ENCODE data around the gene LRP8.
"Not testable (repeated sequence)": the region's sequence is repeated elsewhere in the genome, so short reads cannot be mapped to it uniquely, and the experiment has no call there.

LRP8 gene

DNA sequence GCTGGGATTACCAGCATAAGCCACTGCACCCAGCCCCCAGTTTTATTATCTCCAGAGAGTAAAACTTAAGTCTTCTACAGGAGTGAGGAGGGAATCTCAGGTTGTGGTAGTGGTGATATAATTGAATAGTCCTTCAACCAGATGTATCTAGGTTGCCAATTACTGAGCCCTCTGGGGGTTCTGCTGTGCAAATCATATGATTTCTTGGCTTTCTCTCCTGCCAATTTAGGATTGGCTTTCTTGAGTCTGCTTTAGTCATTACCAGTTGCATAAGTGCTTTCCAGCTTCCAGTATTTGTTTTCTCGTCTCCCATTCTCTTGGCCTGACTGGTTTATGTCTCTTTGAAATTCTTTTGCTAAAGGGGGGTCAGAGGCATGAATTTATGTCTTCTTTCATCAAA, 120.1 kb downstream of the LRP8 start:
- DNase-seq (ENCODE audit: low spot score), result no peak

DNA sequence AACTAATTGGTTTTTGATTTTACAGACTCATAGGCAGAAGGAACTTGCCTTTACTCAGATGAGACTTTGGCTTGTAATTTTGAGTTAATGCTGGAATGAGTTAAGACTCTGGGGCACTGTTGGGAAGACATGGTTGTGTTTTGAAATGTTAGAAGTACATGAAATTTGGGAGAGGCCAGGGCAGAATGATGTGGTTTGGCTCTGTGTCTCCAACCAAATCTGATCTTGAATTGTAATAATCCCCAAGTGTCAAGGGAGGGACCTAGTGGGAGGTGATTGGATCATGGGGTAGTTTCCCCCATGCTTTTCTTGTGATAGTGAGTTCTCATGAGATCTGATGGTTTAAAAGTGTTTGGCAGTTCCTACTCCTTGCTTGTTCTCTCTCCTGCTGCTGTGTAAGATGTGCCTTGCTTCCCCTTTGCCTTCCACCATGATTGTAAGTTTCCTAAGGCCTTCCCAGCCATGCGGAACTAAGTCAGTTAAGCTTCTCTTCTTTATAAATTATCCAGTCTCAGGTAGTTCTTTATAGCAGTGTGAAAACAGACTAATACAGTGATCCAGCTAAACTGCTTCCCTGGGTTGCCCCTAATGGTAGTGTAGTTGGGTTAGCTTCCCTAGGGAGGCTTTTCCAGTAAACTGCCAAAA, 121.0 kb downstream of the LRP8 start:
- no peak for DNase-seq (ENCODE audit: low spot score)

DNA sequence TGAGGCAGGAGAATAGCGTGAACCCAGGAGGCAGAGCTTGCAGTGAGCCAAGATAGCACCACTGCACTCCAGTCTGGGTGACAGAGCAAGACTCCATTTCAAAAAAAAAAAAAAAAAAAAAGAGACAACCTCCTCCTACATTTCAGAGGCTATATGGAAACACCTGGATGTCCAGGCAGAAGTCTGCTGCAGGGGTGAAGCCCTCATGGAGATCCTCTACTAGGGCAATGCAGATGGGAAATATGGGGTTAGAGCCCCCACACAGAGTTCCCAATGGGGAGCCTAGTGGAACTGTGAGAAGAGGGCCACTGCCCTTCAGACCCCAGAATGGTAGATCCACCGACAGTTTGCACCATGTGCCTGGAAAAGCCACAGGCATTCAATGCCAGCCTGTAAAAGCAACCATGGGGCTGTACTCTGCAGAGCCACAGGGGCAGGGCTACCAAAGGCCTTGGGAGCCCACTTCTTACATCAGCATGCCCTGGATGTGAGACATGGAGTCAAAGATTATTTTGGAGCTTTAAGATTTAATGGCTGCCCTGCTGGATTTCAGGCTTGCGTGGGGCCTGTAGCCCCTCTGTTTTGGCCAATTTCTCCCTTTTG, 121.7 kb downstream of the LRP8 start:
- DNase-seq (ENCODE audit: low spot score), result not testable (repeated sequence)

DNA sequence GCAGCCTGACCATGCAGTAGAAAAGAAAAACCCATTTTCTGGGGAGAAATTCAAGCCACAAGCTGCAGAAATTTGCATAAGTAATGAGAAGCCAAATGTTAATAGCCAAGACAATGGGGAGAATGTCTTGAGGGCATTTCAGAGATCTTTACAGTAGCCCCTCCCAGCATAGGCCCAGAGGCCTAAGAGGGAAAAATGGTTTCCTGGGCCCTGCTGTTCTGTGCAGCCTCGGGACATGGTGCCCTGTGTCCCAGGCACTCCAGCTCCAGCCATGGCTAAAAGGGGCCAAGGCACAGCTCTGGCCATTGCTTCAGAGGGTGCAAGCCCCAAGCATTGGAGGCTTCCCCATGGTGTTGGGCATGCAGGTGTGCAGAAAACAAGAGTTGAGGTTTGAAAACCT, 122.4 kb downstream of the LRP8 start:
- DNase-seq (ENCODE audit: low spot score), result not testable (repeated sequence)

DNA sequence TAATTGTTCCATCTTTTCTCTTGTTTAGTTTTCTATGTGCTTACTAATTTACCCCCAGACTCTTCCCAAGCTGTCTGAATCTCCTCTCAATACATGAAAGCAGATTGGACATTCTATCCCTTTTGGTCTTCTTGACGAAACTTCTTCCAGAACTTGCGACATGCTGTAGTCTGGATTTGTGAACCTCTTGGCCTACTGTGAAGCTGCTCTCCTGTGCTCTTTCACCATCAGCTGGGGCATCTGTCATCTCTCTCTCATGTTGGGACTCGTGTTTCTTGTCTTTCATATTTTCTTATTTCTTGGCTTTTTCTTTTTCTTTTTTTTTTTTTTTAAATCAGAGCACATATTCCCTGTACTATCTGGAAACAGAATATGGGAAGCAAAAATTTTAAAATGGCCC, 124.4 kb downstream of the LRP8 start:
- DNase-seq (ENCODE audit: low spot score), result no peak

DNA sequence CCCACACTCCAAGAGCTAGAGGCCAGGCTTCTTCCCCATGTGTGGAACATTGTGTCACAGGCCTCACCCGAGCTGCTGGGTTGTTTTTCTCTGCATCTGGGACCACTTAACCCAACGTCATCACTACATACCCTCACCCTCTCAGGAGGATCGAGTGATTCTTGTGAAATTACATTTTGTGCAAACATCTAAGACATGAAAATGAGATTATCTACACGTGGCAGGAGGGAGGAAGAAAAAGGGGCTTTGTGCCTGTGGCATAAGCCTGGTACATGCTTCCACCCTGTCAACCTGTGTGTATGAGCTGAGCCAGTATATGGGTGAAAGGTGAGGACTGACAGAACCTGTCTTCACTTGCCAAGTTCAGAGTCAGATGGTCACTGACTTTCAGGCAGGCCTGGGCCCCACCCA, 129.6 kb downstream of the LRP8 start:
- no peak for DNase-seq (ENCODE audit: low spot score)

DNA sequence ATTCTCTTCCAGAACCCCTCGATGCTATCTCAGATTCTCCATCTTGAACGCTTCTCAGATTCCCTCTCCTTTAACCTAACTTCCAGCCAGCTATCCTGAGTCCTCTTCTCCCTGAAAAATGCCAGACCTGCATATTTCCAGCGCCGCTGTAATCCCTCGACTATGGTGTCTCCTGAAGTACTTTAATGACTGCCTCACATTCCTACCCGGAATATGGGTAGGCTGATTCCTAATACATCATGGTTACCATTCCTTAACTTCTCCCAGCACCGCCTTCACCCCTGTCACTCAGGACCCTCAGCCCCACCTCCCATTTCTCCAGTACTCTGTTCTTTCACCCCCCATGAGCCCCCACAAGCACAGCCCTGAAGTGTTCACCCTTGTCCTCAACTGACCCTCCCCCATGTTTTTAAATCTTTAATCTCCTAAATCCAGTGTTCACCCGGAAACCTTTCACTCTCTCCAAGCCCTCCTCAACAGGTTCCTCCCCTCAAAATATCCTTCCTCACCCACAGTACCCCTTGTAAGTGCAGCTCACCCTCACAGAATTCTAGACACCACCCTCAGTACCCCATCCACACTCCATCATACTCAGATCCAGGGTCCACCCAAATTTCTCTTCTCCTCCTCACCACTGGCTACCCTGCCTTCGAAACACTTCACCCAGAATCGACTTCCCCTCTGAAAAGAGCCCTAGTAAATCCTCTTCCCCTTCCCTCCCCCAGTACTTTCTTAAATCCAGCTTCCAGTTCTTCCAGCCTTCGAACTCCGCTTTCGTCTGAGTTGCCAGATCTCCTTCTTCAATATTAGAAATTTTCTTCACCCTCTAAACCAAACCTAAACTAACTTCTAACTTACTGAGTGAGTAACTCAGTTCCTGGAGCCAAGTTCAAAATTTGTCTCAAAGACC, 130.3 kb downstream of the LRP8 start:
- peak; percentile 16 for DNase-seq (ENCODE audit: low spot score)

DNA sequence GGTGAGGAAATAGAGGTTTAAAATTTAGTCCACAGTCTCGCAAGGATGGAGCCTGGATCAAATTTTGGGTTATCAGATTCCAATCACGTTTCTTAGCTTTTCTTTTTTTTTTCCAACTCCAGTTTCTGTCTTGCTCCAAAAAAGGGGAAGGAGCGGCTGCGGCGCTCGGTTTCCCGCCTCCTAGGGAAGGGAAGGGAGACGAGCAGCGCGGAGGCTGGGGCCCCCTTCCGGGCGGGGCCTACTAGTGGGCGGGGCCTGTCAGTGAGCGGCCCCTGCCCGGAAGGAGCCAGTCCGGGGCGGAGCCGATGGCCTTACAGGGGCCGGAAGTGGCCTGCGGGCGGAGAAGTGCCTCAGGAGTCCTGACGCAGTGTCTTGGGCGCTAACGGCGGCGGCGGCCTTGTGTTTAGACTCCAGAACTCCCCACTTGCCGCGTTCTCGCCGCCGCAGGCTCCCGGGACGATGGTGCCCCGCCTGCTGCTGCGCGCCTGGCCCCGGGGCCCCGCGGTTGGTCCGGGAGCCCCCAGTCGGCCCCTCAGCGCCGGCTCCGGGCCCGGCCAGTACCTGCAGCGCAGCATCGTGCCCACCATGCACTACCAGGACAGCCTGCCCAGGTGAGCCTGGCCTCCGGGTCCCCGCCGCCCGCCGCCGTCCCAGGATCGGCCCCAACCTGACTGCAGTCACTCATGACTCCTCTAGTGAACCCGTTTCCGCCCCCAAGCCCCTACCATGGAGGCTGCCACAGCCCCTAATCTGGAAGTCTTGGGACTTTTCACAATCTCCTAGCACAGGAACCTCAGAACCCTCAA, 131.2 kb downstream of the LRP8 start, which contains the start of gene CPT2:
Gene CPT2, plus strand, starts transcription at position 340 of the 806 bp plus-strand sequence. Its CDS starts 120 bp downstream, at position 460.
- peak; percentile 93 for DNase-seq (ENCODE audit: low spot score)

DNA sequence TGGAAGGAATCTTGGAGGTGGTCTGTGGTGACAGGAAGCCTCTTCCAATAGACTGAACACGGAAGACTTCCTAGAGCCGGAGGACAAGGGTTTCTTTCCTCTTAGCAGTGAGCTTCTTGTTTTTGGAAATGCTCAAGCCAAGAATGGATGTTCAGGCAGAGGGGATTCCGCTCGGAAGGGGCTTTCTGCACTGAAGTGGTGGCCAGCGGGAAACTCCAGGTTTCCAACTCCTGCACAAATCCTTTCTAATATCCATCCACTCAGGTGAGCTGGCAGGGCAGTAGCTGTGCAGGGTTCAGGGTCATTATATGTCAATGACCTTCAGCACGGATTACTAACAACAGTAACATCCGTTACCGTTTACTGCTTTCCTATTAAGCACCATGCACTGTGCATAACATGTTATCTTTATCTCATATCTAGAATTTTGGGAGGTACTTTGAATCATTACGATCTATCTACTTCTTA, 131.8 kb downstream of the LRP8 start:
- DNase-seq (ENCODE audit: low spot score), result peak; percentile 8

DNA sequence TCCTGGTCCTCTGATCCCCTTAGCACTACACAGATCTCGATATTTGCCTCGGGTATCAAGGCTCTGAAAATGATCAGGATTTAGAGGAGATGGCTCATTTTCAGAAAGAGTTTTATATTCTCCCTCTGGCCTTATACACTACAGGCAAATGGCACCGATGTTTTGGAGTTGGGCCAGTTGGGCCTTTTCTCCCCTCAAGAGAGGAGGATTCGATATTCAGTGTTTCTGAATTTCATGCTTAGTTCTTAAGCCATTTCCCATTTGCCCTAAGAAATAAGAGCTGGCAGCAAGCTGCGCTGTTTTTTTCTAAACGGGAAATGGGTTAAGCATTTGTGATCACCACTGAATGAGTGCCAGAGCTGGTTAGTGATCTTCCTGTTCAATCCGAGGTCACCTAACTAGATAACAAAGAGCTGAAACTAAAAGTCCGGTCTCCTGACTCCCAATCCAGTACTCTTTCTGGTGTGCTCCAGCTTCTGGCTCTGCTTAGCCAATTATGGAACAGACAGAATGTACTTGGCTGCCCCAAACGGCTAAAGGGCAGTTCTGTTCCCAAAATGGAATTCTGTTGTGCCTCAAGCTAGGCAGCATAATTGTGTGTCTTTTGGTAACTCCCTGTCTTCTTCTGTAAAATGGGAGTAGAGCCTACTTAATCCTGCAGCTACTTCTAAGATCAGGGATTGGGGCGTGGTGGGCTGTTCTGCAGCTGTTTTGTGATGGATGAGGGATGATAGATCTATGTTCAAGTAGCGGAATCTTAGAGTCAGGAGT, 132.4 kb downstream of the LRP8 start:
- DNase-seq (ENCODE audit: low spot score), result no peak

All from COLO829 (cell line).